HG03103 (cell line): ENCODE data around the gene GAA.

Experiments used
- ATAC-seq: cut with Tn5 transposase; IDR thresholded peaks from one replicate; pipeline ENCODE4 v1.9.1; 2021; ENCODE audit warnings: low read depth; ENCODE audit not compliant: unreplicated experiment

GAA gene

DNA sequence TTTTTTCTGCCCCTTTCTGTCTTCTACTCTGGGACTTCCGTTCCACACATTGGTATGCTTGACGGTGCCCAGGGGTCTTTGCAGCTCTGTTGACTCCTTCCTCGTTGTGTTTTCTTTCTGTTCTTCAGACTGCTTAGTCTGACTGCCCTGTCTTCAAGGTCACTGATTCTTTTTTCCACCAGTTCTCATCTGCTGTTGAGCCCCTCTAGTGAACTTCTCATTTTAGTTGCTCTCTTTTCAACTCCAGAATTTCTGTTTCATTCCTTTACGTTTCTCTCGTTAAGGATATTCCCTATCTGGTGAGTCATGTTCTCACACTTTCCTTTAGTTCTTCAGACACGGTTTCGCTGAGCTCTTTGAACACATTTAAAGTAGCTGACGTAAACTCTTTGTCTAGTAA is 13.8 kb downstream of the GAA start:
- no peak for ATAC-seq

DNA sequence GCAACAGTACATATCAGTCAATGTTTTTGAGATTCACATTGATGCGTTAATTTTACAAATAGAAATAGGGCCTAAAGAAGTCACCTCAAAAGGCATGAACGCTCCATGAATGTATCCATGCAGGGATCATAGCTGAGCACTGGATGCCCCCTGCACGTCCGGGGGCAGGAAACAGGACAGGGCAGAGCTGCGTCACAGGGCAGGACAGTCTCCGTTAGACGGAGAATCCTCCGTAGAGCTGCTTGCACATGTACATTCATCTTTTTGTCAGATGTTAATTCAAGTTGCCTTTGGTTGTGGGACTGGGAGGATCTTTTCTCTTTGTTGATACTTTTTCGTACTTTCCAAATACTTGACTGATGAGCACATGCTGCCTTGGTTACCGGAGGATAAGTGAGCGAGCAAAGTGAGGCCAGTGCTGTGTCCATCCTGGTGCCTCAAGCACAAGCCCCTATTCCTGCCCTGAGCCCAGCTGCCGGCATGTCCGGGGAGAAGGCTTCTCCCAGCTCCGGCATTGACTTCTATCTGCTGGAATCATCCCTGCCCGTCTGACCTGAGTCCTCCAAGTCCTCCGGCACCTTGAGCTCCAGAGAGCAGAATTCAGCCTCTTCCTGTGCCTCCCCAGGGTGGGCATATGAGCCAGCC is 15.0 kb downstream of the GAA start:
- ATAC-seq, result no peak

- no peak for ATAC-seq
These were observed 15.6 kb downstream of the GAA start for GRCh38 chr17:80116921-80117380.

- no peak for ATAC-seq
These were observed 16.4 kb downstream of the GAA start for GRCh38 chr17:80117491-80118401.

DNA sequence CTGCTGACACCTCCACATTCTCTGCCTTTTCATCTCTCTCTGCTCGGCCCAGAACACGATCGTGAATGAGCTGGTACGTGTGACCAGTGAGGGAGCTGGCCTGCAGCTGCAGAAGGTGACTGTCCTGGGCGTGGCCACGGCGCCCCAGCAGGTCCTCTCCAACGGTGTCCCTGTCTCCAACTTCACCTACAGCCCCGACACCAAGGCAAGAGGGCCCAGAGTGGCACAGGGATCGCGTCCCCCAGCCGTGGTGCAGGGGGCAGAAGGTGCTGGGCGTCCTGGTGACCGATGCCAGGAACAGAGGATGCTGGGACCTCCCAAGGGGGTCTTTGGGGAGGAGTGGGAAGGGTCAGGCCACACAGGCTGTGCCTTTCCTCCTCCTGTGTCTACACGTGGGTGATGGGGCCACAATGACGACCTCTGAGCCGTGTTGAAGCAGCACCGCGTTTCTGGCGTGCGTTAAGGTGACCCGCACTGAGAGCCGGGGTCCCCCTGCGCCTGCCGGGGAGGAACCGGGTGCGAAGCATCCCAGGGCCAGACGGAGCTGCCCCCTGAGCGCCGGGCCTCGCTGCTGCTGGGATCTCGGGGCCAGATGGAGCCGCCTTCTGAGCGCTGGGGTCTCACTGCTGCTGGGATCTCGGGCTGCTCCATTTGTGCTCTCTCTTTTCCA is 17.4 kb downstream of the GAA start:
- no peak for ATAC-seq

GRCh38 chr17:80119271-80119791 is 17.9 kb downstream of the GAA start:
- ATAC-seq, result no peak

- no peak for ATAC-seq
These were observed 18.5 kb downstream of the GAA start for GRCh38 chr17:80119839-80120238.

GRCh38 chr17:80122026-80122575 is 20.7 kb downstream of the GAA start:
- ATAC-seq, result no peak

DNA sequence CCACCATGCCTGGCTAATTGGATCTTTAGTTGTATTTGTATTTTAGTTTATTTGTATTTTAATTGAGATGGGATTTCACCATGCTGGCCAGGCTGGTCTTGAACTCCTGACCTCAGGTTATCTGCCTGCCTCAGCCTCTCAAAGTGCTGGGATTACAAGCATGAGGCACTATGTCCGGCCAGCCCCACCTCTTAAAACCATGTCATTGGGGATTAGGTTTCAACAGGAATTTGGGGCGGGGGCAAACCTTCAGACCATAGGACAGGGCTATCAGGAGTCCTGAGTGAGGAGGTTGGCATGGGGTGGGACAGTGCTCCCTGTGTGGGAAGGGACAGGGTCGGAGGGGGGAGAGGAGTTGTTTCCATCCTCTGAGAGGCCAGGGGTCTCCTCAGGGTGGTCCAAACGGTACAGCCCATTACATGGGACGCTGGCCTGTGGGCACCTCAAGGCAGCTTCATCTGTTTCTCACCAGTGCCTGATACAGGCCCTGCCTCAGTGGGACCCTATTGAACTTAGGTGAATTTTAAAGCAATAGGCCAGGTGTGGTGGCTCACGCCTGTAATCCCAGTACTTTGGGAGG is 21.6 kb downstream of the GAA start:
- no peak for ATAC-seq

DNA sequence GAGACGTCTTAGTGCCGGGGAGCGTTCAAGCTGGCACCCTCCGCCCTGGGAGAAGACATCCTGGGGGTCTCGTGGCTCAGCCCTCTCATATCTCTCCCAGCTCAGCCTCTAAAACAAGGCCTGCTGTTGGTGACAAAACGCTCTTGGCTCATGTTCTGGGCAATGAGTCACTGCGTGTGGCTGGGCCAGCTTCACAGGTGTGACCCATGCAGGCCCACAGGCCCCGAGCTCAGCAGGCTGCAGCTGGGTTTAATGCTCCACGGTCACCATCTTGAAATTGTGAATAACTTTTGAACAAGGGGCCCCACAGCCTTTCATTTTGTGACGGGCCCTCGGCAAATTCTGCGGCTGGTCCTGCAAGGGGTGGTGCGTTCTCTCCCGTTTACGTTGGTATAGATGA is 22.4 kb downstream of the GAA start:
- no peak for ATAC-seq

DNA sequence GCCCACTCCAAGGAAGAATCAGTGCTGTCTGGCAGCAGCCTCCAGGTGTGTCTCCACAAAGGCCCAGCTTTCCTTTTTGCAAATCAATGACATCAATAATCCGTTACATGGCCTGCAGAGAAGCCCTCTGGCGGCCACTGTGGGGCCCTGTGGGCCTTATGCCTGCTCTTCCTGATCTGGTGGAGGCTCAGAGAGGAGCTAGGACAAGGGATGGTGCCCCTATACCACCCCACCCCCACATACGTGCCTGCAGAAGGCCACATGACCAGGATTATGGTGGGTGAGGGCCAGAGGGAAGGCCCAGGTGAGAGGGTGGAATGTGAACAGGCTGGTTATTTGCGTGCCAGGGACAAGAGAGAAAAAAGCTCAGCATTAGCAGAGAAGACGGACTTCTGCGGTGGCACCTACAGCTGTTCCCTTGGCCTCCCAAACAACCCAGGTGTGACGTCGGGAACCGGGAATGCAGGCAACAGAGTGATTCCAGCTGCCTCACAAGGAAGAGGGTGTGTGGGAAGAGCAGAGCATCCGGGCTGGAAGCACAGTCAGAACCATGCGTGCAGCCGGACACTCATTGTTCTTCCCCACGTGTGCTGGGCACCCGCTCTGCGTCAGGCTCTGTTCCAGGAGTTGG is 23.1 kb downstream of the GAA start:
- ATAC-seq, result no peak

DNA sequence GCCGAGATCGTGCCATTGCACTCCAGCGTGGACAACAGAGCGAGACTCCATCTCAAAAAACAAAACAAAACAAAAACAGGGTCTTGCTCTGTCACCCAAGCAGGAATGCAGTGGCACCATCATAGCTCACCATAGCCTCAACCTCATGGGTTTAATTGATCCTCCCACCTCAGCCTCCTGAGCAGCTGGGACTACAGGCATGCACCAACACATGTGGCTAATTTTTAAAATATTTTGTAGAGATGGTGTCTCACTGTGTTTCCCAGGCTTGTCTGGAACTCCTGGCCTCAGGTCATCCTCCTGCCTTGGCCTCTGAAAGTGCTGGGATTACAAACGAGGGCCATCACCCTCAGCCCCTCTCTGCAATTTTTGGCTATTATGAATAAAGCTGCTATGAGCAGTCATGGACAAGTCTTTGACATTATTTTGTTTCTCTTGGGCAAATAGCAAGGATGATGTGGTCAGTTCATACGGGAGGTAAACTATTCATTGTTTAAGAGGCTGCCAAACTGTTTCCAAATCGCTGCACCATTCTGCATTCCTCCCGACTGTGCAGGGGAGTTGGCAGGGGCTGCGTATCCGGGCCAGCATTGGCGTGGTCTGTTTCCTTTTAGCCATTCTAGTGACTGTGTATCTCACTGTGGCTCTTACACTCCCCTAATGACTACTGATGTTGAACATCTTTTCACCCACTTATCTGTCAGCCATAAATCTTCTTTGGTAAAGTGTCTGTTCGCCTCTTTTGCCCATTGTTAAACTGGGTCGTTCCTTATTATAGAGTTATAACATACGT is 24.5 kb downstream of the GAA start:
- no peak for ATAC-seq

DNA sequence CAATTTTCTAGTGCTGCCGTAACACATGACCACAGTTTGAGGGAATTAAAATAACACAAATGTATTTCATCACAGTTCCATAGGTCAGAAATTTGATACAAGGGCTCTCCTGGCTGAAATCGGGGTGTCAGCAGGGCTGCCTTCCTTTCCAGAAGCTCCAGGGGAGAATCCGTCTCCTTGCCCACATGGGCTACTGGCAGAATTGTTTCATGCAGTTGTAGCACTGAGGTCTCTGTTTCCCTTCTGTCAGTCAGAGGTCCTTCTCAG is 25.0 kb downstream of the GAA start:
- ATAC-seq, result no peak

DNA sequence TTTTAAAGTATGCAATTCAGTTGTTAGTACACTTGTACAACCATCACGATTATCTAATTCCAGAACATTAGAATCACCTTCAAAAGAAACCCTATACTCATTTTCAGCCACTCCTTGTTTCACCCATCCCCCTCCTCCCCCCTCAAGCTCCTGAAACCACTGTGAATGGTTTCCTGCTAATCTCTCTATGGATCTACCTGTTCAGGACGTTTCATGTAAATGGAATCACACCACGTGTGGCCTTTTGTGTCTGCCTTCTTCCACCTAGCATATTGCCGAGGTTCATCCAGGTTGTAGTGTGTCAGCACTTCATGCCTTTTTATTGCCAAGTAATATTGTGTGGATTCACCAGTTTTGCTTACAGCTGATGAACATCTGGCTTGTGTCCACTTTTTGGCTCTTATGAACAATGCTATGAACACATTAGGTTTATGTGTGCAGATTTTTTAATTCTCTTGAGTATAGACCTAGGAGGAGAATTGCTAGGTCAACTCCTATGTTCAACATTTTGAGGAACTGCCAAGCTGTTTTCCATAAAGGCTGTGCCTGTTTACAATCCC is 27.7 kb downstream of the GAA start:
- ATAC-seq, result no peak

GRCh38 chr17:80130992-80131391 is 29.6 kb downstream of the GAA start:
- ATAC-seq, result no peak

DNA sequence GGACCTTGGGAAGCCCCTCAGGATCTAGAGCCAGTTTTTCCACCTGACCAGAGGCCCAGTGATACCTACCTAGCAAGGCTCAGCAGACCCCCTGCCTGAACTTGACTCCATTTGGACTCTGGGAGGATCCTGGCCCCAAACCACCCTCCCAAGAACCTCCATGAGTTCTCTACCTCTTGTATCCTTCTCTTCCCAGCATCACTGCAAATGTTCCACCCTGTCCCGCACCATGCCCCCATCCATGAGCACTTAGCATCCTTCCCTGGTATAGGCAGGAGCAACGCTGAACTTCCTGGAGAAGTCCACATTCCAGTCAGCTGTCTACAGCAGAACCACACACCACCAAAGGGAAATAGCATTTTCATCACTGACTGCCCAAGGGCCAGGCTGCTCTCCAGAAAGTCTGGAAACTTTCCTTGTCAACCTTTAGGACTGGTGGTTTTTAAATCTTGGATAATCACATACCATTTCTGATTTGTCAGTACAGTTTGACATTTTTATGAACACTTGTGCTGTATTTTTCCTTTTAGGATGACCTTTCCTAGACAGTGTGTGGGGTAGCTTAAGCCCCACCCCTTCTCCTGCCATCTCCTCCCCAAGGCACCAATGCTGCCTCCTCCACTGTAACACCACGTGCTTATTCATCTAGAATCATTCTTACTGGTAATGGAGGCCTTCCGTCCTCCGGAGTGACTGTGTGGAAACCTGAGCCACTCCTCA is 31.7 kb downstream of the GAA start:
- no peak for ATAC-seq

GRCh38 chr17:80133626-80133970 is 32.2 kb downstream of the GAA start:
- ATAC-seq, result no peak

DNA sequence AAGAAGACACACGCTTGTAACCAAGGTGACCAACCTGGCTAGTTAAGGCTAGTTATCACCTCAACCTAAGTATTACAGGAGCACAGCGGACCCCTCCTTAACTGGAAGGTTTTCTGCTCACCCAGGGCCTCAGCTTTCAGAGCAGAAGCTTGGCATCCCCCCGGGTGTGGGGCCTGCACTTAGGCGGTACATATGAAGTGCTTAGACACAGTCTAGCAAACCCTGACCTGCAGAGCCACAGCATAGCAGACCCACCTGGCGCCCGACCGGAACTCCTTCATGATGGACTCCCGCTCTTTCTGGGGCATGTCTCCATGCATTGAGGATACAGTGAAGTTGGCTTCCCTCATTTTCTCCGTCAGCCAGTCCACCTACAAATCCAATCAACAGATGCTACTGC is 35.8 kb downstream of the GAA start:
- ATAC-seq, result no peak
